NCI-H2029 treated with DMSO at 0.1 percent for 48 hours (cell line): ENCODE measurements around the gene SLC30A4.
"Not testable (repeated sequence)": the region's sequence is repeated elsewhere in the genome, so short reads cannot be mapped to it uniquely, and the experiment has no call there.

Experiments used
- DNase-seq: peaks from one replicate; lab custom pipeline; 2025; lab: John Stamatoyannopoulos, UW

SLC30A4 gene, protein sequence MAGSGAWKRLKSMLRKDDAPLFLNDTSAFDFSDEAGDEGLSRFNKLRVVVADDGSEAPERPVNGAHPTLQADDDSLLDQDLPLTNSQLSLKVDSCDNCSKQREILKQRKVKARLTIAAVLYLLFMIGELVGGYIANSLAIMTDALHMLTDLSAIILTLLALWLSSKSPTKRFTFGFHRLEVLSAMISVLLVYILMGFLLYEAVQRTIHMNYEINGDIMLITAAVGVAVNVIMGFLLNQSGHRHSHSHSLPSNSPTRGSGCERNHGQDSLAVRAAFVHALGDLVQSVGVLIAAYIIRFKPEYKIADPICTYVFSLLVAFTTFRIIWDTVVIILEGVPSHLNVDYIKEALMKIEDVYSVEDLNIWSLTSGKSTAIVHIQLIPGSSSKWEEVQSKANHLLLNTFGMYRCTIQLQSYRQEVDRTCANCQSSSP

DNA sequence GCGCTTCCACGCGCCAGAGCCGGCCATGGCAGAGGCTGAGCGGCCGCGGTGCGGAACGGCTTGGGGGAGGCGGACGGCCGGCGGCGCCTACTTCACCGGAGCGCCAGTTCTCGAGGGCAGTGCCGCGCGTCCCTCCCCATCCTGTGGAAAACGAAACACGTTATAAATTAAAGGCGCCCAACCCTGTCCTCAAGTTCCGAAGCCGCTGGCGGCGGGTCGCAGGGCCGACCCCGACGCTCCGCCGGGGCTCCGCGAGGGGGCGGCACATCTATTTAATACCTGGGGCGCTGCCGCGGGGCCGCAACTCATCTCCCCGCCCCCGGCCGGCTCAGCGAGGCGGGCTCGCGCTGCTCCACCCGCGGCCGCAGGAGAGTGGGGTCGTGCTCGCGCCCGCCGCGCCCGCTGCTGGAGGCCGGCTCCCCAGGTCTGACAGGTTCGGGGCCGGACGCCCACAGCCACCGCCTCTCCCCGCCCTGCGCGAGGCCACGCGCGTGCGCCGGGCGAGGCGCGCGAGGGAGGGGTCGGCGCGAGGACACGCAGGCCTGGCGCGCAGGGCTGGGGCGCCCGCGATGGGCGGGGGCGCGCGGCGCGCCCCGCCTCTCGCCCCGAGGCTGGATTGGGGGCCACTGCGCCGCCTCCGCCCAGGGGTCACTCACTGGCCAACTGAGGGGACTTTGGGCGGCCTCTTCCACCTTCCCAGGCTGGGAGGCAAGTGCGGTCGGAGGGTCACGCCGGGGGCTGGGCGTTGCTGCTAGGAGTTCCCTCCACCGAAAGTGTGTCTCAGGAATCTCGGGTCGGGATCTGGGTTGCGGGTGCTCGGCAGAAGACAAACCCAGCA is at the start of gene SLC30A4:
Gene SLC30A4, minus strand, starts transcription at position 428 of the 838 bp plus-strand sequence. Its CDS starts 401 bp downstream, at position 27.
- no peak for DNase-seq

DNA sequence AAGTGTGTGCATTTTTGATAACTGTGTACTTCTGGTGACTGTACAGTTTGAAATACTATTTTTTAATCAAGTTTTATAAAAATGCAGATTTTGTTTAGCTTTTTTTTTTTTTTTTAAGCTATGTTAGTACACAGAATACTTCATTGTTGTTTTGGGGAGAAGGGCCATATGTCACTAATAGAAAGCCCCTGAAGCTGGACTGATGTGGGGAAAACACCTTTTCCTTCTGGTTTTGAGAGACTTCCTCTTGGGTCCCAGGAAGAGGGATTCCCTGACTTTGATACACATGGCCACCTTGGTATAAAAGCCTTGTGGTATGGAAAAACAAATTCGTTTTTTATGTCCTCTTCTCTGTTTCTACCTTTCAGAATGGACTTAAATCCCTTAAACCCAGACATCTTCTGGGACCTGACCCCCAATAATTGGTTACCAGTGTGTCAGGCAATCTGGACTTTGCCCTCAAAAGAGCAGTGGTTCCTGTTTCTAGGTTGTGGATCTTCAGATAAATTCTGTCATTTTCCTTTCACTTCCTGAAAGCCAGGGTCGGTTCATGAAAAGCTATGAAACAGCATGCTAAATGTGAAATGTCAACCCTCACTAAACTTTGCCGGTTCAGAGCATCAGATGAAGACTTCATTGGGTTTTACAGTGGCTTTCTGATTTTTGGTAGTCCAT is 33.5 kb upstream of the SLC30A4 start:
- no peak for DNase-seq

DNA sequence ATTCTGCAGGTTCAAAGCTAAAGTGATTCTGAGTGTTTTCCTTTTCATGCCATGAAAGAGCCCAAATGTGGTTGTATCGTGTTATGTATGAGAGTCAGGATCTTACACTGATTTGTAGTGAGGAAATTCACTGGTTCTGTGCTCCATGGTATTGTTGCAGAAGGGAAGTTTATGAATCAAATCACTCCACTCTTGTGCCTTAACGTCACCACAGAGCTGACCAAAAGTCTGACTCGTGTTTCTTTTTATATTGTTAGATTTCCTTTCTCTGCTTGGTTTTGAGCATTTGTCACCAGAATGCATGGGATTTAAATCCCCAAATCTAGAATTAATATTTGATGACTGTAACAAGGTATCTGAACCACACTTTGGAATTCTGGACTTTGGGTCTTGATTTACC is 29.1 kb upstream of the SLC30A4 start:
- DNase-seq: no peak

DNA sequence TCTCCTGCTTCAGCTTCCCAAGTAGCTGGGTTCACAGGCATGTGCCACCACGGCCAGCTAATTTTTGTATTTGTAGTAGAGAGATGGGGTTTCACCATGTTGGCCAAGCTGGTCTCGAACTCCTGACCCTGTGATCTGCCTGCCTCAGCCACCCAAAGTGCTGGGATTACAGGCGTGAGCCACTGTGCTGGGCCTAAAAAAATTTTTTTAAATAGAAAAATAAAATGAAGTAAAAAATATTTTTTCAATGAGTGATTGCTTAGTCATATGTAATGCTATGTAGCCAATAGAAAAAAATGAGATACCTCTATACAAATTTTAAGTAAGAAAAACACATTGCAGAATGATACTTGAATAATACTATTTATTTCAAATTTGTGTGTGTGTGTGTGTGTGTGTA is 27.9 kb upstream of the SLC30A4 start:
- no peak for DNase-seq

DNA sequence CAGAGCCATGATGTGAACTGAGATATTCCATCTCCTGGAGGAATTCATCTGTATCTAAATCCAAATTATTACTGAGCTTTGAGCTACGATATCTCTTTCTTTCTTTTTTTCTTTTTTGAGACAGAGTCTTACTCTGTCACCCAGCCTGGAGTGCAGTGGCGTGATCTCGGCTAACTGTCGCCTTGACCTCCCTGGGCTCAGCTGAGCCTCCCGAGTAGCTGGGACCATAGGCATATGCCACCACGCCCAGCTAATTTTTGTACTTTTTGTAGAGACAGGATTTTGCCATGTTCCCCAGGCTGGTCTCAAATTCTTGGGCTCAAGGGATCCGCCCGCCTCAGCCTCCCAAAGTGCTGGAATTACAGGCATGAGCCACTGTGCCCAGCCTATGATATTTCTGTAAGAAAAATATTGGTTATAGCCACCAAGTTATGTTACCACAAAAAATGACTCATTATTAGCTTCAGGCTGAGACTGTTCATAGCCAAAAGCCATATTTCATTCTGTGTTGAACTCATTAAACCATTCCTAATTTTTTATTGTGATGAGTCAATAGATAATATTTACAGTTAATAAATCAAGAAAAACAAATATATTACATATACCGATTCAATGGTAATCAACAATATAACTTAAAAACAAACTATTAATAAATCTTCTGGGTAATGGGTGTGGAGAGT is 27.1 kb upstream of the SLC30A4 start:
- no peak for DNase-seq

DNA sequence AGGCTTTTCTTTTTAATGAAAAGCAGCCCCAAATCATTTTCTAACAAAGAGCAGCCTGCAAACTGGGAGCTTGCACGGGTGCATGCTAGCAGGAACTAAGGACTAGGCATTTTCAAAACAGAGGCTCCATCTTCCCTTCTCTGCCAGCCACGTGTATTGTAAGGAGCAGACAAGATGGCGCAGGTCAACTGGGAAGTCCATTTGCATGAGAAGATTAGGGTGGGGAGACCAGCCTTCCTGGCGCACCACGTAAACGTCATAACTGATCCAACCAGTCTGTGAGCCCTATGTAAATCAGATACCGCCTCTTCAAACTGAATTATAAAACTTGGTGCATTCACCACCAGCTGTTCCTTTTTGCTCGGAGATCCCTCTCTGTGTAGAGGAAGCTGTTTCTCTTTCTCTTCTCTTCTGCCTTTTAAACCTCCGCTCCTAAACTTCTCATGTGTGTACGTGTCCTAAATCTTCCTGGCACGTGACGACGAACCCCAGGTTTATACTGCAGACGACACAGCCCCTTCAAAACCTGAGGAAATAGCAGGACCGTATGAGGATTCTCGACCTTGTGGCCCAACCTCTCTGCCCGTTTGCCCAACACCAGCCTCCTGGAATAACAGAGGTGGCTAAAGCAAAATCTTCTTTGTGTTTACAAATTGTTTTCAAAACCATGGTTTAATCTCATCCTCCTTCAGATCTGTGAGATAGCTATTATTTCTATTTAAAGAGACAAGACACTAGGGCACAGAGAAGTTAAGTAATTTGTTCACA is 26.4 kb upstream of the SLC30A4 start:
- peak; percentile 45 for DNase-seq

DNA sequence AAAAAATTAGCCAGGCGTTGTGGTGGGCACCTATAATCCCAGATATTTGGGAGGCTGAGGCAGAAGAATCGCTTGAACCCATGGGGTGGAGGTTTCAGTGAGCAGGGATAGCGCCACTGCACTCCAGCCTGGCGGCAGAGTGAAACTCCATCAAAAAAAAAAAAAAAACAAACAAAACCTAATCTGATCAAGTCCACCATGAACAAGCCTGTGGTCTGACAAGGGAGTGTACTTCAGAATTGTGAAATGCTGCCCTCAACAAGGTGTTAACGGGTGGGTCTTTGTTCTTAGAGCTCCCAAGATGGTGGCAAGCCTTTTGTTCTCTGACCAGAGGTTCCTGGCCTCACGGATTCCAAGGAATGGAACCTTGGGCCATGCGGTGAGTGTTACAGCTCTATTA is 24.2 kb upstream of the SLC30A4 start:
- DNase-seq: no peak

DNA sequence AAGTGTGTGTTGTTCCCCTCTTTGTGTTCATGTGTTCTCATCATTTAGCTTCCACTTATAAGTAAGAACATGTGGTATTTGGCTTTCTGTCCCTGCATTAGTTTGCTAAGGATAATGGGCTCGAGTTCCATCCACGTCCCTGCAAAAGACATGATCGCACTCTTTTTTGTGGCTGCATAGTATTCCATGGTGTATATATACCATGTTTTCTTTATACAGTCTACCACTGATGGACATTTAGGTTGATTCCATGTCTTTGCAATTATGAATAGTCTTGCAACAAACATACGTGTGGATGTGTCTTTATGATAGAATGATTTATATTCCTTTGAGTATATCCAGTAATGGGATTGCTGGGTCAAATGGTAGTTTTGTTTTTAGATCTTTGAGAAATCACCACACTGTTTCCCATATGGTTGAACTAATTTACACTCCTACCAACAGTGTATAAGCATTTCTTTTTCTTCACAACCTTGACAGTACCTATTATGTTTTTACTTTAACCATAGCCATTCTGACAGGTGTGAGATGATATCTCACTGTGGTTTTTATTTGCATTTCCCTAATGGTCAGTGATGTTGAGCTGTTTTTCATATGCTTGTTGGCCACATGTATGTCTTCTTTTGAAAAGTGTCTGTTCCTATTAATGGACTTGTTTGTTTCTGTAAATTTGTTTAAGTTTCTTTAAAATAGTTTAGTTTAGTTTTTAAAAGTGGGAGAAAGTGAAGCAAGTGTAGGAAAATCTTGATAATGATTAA is 21.9 kb upstream of the SLC30A4 start:
- DNase-seq: no peak

DNA sequence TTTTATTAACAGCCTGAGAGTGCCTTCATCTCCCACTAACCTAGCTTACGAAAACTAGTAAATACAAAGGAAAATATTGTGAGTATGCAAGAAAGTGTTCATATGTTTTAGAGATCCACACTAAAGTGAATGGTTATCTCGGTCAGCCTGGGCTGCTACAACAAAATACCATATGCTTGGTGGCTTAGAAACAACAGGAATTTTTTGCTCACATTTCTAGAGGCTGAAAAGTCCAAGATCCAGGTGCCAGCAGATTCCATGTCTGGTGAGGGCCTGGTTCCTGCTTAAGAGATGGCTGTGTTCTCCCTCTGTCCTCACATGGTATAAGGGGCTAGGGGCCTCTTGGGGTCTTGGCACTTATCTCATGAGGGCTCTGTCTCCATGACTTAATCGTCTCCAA is 20.5 kb upstream of the SLC30A4 start:
- no peak for DNase-seq

DNA sequence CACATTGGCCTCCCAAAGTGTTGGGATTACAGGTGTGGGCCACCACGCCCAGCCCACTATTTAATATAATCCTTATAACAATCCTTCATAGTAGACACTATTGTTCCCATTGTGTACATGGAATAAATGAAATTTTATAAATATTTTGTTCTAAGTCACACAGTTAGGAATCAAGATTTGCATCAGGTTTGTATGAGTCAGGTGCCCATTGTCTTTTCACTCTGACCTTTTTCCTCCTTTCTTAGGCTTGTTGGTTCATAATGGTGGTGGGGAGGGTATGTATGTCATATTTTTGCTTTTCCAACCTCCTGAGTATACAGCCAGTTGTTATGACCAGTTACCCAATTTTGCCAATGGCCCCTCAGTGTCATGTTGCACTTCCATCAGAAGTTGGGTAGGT is 18.0 kb upstream of the SLC30A4 start:
- DNase-seq: no peak

DNA sequence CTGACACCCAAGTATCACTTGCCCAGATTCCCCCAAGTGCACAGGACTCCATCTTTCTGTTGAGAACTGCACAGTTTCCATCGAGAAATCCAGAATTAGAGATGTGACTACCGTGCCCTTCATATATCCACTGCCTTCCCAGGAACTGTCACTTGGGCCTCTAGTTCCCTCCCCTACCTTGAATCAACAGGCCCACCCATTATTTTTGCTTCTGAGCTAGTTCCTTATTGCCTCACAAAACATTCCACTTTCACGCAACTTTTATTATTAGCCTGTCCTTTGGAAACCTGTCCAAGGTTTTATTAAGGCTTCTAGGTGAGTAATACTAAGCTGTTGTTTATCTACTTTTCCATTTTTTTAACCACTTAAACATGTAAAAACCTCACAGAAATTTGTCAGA is 17.1 kb upstream of the SLC30A4 start:
- DNase-seq: no peak

DNA sequence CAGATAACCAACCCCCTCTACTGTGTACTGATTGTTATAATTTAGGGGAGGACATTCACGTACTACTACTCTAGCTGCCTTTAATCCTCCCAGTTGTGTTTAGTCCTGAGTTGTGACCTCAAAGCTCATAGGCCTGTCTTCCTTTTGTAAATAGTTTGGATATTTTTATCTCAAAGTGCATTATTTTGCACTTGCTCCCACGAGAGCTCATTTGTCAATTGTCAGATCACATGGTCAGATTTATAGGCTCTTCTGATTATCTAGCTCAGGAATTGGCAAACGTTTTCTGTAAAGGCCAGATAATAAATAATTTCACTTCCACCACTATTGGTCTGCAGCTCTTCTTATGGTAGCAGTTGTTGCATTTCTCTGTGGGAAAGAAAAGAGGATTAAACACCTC is 14.4 kb upstream of the SLC30A4 start:
- DNase-seq: no peak

DNA sequence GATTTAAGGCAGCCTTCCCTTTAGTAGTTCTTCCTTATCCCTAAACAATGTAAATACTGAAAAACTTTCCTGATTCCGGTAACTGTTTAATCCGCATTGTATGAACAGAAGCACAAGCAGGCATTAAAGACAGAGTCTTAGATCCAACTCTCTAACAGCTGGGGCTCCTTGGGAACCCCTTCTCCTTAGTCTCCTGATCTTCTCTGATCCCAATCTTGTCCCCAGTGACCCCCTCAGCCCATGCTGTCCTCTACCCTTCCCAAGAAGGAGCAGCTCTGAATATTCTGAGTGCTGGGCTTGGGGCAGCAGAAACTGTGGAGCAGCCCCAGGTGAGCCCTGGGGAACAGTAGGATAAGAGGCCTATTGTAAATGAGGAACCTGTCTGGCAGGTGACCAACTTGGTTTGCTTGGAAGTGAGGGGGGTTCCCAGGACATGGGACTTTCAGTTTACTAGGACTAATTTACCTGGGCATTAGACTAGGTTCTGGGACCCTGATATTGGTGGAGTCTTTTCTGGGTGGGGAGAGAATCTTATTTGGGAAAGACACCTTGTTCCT is 13.0 kb upstream of the SLC30A4 start:
- DNase-seq: no peak

DNA sequence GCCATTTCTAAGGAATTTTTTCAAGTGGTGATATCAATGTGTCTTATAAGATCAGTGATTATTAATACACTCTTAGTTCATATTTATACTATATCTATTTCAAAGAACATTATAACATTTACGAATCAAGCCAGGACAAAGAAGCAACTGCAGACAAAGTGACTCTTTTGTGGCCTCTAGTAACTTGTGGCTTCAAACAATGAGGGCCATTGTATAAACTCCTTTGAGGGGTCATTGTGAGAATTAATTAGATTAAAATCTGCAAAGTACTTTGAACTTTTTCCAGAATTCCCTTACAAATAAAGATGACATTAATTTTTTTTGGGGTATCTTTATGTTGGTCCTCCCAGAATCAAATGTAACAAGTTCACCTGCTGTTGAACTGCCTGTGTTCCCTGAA is 12.3 kb upstream of the SLC30A4 start:
- no peak for DNase-seq

DNA sequence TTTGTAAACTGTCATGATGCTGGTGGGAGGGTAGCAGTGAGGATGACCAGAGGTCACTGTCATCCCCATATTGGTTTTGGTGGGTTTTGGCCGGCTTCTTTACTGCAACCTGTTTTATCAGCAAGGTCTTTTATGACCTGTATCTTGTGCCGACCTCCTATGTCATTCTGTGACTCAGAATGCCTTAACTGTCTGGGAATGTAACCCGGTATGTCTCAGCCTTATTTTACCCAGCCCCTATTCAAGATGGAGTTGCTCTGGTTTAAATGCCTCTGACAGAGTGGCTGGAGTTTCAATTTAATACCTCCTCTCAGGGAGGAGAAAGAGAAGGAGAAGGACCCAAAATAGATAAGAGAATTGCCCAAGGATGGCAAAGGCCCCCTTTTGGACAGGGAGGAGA is 10.3 kb upstream of the SLC30A4 start:
- not testable (repeated sequence) for DNase-seq

DNA sequence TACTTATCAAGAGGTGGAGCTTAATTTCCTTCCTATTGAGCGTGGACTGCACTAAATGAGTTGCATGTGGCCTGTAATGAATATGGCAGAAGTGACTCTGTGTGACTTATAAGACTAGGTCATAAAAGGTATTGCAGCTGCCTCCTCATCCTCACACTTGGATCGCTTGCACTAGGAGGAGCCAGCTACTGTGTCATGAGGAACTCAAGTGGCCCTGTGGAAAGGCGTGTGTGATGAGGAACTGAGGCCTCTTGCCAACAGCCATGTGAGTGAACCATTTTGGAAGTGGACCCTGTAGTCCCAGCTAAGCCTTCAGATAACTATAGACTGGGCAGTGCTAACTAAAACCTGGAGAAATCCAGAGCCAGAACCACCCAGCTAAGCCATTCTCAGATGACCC is 7.1 kb upstream of the SLC30A4 start:
- DNase-seq: no peak

DNA sequence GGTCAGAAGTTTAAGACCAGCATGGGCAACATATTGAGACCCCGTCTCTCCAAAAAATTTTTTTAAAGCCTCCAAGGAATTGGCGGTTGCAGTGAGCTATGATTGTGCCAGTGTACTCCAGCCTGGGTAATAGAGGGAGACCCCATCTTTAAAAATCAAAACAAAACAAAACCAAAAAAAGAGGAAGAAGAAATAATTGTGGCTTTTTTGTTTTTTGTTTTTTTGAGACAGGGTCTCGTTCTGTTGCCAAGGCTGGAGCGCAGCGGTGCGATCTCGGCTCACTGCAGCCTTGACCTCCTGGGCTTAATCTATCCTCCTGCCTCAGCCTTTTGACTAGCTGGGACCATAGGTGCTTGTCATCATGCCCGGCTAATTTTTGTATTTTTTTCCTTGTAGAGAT is 4.5 kb upstream of the SLC30A4 start:
- DNase-seq: no peak

DNA sequence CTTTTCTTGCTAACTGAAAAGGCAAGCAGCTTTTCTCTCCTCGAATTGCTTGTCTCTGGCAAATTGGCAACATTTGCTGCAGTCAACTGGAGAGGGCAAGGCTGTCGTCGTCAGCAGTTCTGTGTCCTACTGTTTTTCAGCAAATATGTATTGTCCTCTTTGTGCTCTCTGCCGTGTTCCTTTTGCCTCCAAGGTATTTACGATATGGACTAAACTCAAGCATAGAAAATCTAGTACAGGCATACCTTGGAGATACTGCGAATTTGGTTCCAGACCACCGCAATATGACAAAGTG is 558 bp upstream of the SLC30A4 start:
- no peak for DNase-seq

DNA sequence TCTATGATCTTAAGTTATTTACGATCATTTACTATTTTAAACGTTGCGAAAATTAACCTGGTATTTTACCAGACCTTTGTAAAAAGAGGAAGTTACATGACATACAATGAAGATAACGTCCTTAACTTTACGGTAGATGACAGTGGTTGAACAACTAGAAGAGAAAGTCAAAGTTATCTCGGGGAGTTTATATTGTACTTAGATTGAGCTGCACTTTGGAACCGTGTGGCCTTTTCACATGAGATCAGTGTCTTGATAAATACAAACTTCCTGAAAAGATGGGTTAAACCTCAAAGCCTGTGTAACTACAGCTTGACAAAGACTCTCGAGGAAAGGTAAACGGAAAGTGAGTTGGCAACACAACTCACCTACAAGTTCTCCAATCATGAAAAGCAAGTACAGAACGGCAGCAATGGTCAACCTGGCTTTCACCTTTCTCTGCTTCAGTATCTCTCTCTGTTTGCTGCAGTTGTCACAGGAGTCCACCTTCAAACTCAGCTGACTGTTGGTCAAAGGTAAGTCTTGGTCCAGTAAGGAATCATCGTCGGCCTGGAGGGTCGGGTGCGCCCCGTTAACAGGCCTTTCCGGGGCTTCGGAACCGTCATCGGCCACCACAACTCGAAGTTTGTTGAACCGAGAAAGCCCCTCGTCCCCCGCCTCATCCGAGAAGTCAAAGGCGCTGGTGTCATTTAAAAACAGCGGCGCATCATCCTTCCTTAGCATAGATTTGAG is 793 bp downstream of the SLC30A4 start:
- no peak for DNase-seq

DNA sequence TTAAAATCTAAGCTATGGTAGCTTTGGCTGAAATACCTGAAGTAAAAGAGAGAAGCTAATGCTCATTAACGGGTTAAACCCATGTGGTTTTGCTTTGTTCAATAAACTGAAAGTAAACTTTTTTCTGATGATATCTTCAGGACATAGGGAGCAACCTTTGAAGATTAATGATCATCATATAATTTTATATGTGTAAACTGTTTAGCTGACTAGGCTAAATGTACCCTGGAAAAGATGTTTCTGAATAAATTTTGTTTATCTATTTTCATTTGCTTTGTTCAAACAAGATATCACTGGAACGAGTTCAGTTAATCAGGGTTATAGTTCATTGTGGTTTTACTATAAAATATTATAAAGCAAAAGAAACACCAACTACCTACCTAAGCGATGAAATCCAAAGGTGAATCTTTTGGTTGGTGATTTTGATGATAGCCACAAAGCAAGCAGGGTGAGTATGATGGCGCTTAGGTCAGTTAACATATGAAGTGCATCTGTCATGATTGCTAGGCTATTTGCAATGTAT is 11.7 kb downstream of the SLC30A4 start:
- DNase-seq: no peak
